Fibroblast of skin of back (primary cell): ENCODE measurements around the gene ZNF862.
"Not testable (repeated sequence)": the region's sequence is repeated elsewhere in the genome, so short reads cannot be mapped to it uniquely, and the experiment has no call there.

ENCODE experiments used
- DNase-seq: peaks from one replicate; pipeline ENCODE4 v3.0.0-alpha.2; 2013

The ZNF862 gene

GRCh38 chr7:149882248-149883047 is 44.3 kb downstream of the ZNF862 start:
- no peak for DNase-seq

GRCh38 chr7:149883048-149883438 is 44.9 kb downstream of the ZNF862 start:
- no peak for DNase-seq

GRCh38 chr7:149883452-149883861 is 45.3 kb downstream of the ZNF862 start:
- DNase-seq, result peak; percentile 51

- DNase-seq, result no peak
These were observed 45.8 kb downstream of the ZNF862 start for GRCh38 chr7:149884016-149884415.

- DNase-seq, result no peak
These were observed 46.4 kb downstream of the ZNF862 start for GRCh38 chr7:149884541-149884940.

GRCh38 chr7:149885191-149886017 is 47.2 kb downstream of the ZNF862 start:
- DNase-seq, result no peak

- DNase-seq, result no peak
These were observed 47.8 kb downstream of the ZNF862 start for GRCh38 chr7:149886018-149886415.

GRCh38 chr7:149887311-149887710 is 49.1 kb downstream of the ZNF862 start:
- no peak for DNase-seq

- DNase-seq, result not testable (repeated sequence)
These were observed 52.5 kb downstream of the ZNF862 start for GRCh38 chr7:149890715-149891114.

GRCh38 chr7:149894957-149895356 is 56.8 kb downstream of the ZNF862 start:
- DNase-seq, result not testable (repeated sequence)

GRCh38 chr7:149907776-149908376 is 69.7 kb downstream of the ZNF862 start:
- not testable (repeated sequence) for DNase-seq

- DNase-seq, result not testable (repeated sequence)
These were observed 72.0 kb downstream of the ZNF862 start for GRCh38 chr7:149910219-149910618.

- DNase-seq, result peak; percentile 62
These were observed 74.0 kb downstream of the ZNF862 start for GRCh38 chr7:149912126-149912525.
